LNCaP clone FGC (cell line): ENCODE results near the gene ZDHHC4.
"Not testable (repeated sequence)": the region's sequence is repeated elsewhere in the genome, so short reads cannot be mapped to it uniquely, and the experiment has no call there.

Experiments
- DNase-seq: peaks from one replicate; pipeline ENCODE4 v3.0.0-alpha.2; 2011; ENCODE audit warnings: low read depth
- H3K4me3 ChIP-seq: 2 replicates; pipeline ENCODE4 v1.5.1; 2011; ENCODE audit warnings: mild to moderate bottlenecking, low read depth, low read length, control low read depth
- CTCF ChIP-seq: IDR thresholded peaks from 2 replicates; pipeline ENCODE4 v1.5.1; 2012; ENCODE audit warnings: mild to moderate bottlenecking; ENCODE audit not compliant: control insufficient read depth, insufficient read depth; ENCODE audit errors: extremely low read depth

ZDHHC4 gene

GRCh38 chr7:6578114-6579084 lies 1.1 kb downstream of the ZDHHC4 start:
- peak overlapping the region; percentile 84 for H3K4me3 ChIP-seq
- no peak for DNase-seq
- no peak for TF ChIP-seq CTCF

GRCh38 chr7:6579446-6579845 lies 2.2 kb downstream of the ZDHHC4 start:
- no peak overlapping the region for H3K4me3 ChIP-seq
- no peak for TF ChIP-seq CTCF
- DNase-seq: no peak

GRCh38 chr7:6585746-6586432 lies 8.6 kb downstream of the ZDHHC4 start:
- not testable (repeated sequence) for H3K4me3 ChIP-seq, DNase-seq

- no peak overlapping the region for H3K4me3 ChIP-seq
- DNase-seq: peak; percentile 15
- no peak for TF ChIP-seq CTCF
These were observed 11.3 kb downstream of the ZDHHC4 start for GRCh38 chr7:6588566-6588965.

- no peak for TF ChIP-seq CTCF
- peak overlapping the region; percentile 22; the same call in 1 of the 2 replicates for H3K4me3 ChIP-seq
- no peak for DNase-seq
These were observed 12.0 kb downstream of the ZDHHC4 start for GRCh38 chr7:6589151-6589828.

- no peak for DNase-seq
- TF ChIP-seq CTCF: peak; percentile 96
- peak within 1 kb of the TSS; percentile 84 for H3K4me3 ChIP-seq
These were observed 12.8 kb downstream of the ZDHHC4 start, which contains the start of gene INTS15 for GRCh38 chr7:6589829-6590644. INTS15 (plus strand) TSS chr7:6590021; CDS start chr7:6590284, 263 bp downstream.
